Kidney (tissue), 14 donors: ENCODE data around the gene MLLT1. TPM values are rescaled to one million over a fixed set of nuclear protein-coding genes. Genes with fewer than 3 reads are reported as not detected.

Experiments used
- DNase-seq, 5 donors: peaks; one replicate each; pipeline ENCODE4 v3.0.0-alpha.2; 2013 to 2020
- FAIRE-seq: peaks from 2 replicates; lab custom pipeline; 2012; peaks lifted over from hg19 to GRCh38; lab: Jason Lieb, UNC
- H3K27ac ChIP-seq, 2 donors: one replicate each; pipeline ENCODE4 v1.7.0; 2013; ENCODE audit warnings: low read depth in 2 of 2, low read length in 2 of 2, inconsistent platforms in 1 of 2
- H3K27me3 ChIP-seq: one replicate; pipeline ENCODE4 v1.7.1; 2013; ENCODE audit warnings: low read length, inconsistent platforms; ENCODE audit not compliant: control insufficient read depth, insufficient read depth
- H3K36me3 ChIP-seq, 3 donors: one replicate each; pipeline versions ENCODE4 v1.7.0 to v1.7.1; 2013; ENCODE audit warnings: low read length in 3 of 3, control low read depth in 1 of 3, inconsistent platforms in 1 of 3; ENCODE audit not compliant: insufficient read depth in 3 of 3, control insufficient read depth in 2 of 3
- H3K4me1 ChIP-seq, 3 donors: one replicate each; pipeline versions ENCODE4 v1.7.0 to v1.7.1; 2013; ENCODE audit warnings: low read length in 3 of 3, inconsistent platforms in 1 of 3, low read depth in 1 of 3; ENCODE audit not compliant: control insufficient read depth in 2 of 3, insufficient read depth in 2 of 3
- H3K4me3 ChIP-seq, 3 donors: one replicate each; pipeline versions ENCODE4 v1.7.0 to v1.8.1; 2013; ENCODE audit warnings: low read length in 3 of 3, control low read depth in 1 of 3, inconsistent platforms in 1 of 3
- H3K9ac ChIP-seq, 3 donors: one replicate each; pipeline versions ENCODE4 v1.7.0 to v1.7.1; 2013; ENCODE audit warnings: low read length in 3 of 3, control low read depth in 1 of 3, inconsistent platforms in 1 of 3
- H3K9me3 ChIP-seq, 3 donors: one replicate each; pipeline versions ENCODE4 v1.7.0 to v1.7.1; 2013; ENCODE audit warnings: low read length in 3 of 3, control low read depth in 1 of 3, inconsistent platforms in 1 of 3; ENCODE audit not compliant: control insufficient read depth in 2 of 3, insufficient read depth in 1 of 3
- CTCF ChIP-seq: IDR thresholded peaks from 3 replicates; pipeline ENCODE4 v1.5.1; 2012; ENCODE audit warnings: mild to moderate bottlenecking, moderate library complexity, borderline replicate concordance; ENCODE audit not compliant: insufficient read depth; ENCODE audit errors: extremely low read depth
- intact Hi-C: fragments of 100-400 bp; cut with DNase I; formaldehyde crosslinking; loops from one replicate; pipeline ENCODE4 v1.11.1; 2022
- polyA plus RNA-seq: library from polyadenylated mRNA; stranded (reverse); fragments of 350-450 nt; fragmentation: Illumina TruSeq; extraction: RNeasy Lipid Tissue Mini Kit (QIAGEN cat#74804); gene quantifications from one replicate; pipeline ENCODE4 v1.2.3, GENCODE V29; 2014; ENCODE audit warnings: low read depth, low replicate concordance; ENCODE audit not compliant: insufficient read depth
- total RNA-seq: library from RNA; stranded (reverse); fragmentation: NEBNext Ultra II Directional; extraction: Animal tissue kit (Norgen Biotek cat#: 25700); gene quantifications from one replicate; pipeline ENCODE4 v1.2.1, GENCODE V29; 2021
- donor health status: control.
- donor health status: control.
- donor health status: control.
- donor health status: control.
- donor health status: control.
- donor health status: DM: yes; HTN: yes; CAD: no.
- donor health status: Normal renal cell carcinoma (clear cell type).

MLLT1 gene
- total and polyA plus RNA-seq, 2 donors from 2014 or later: 32.0 to 53.2 TPM

GRCh38 chr19:6262519-6262918 is 17.3 kb downstream of the MLLT1 start:
- peaks cover 0 to 19% (median 15%) of the 10 kb centered on the region in 3 donors for H3K36me3 ChIP-seq
- no peak overlapping the region for H3K27ac ChIP-seq
- no peak overlapping the region for H3K9ac ChIP-seq
- FAIRE-seq (no peak), DNase-seq (no peak)
- H3K9me3 ChIP-seq: no peaks in the 10 kb centered on the region
- no peak for TF ChIP-seq CTCF
- no peaks in the 10 kb centered on the region for H3K27me3 ChIP-seq
- H3K4me1 ChIP-seq: no peaks in the 10 kb centered on the region
- no peak overlapping the region for H3K4me3 ChIP-seq
- intact Hi-C loops: no loop called here

- H3K36me3 ChIP-seq: peaks cover 0 to 18% (median 12%) of the 10 kb centered on the region in 3 donors
- H3K9ac ChIP-seq: no peak overlapping the region
- FAIRE-seq: no peak
- TF ChIP-seq CTCF: no peak
- no peaks in the 10 kb centered on the region for H3K9me3 ChIP-seq
- no peak overlapping the region for H3K27ac ChIP-seq
- intact Hi-C loops: no loop called here
- H3K4me1 ChIP-seq: no peaks in the 10 kb centered on the region
- H3K4me3 ChIP-seq: no peak overlapping the region
- H3K27me3 ChIP-seq: no peaks in the 10 kb centered on the region
- peak in 1 of 5 donors; percentile 13 for DNase-seq
Measured at GRCh38 chr19:6261883-6262282, 17.9 kb downstream of the MLLT1 start.

- Histone ChIP-seq H3K9ac (no peak overlapping the region), H3K27me3 (no peaks in the 10 kb centered on the region), H3K36me3 (peaks cover 0 to 18% (median 12%) of the 10 kb centered on the region in 3 donors), H3K4me1 (no peaks in the 10 kb centered on the region), H3K27ac (no peak overlapping the region), H3K9me3 (no peaks in the 10 kb centered on the region), H3K4me3 (no peak overlapping the region)
- FAIRE-seq: no peak
- intact Hi-C loops: no loop called here
- peak in 2 of 5 donors; percentile 31 to 59 for DNase-seq
- peak; percentile 14 for TF ChIP-seq CTCF
Measured at GRCh38 chr19:6260912-6261650, 18.7 kb downstream of the MLLT1 start.
